Retinal pigment epithelial cell (primary cell): ENCODE measurements around the gene CASP10.

Experiments used
- DNase-seq: peaks from one replicate; pipeline ENCODE4 v3.0.0-alpha.2; 2010; ENCODE audit warnings: low read depth
- H3K4me3 ChIP-seq: 2 replicates; pipeline ENCODE4 v1.5.1; 2011; ENCODE audit warnings: mild to moderate bottlenecking, low read length, control low read depth, moderate library complexity
- CTCF ChIP-seq: conservative IDR thresholded peaks from 2 replicates; pipeline ENCODE4 v1.5.1; 2011; ENCODE audit warnings: low read depth, low read length, control low read depth, inconsistent platforms

Gene CASP10

GRCh38 chr2:201223089-201224073 lies 40.4 kb downstream of the CASP10 start:
- no peak for DNase-seq
- no peak overlapping the region for H3K4me3 ChIP-seq
- no peak for TF ChIP-seq CTCF

- H3K4me3 ChIP-seq: no peak overlapping the region
- DNase-seq: no peak
- TF ChIP-seq CTCF: no peak
Observed at GRCh38 chr2:201228271-201228911, 45.5 kb downstream of the CASP10 start.

- TF ChIP-seq CTCF: no peak
- no peak for DNase-seq
- H3K4me3 ChIP-seq: no peak overlapping the region
Observed at GRCh38 chr2:201228912-201229290, 46.0 kb downstream of the CASP10 start.

GRCh38 chr2:201231781-201232466 lies 49.0 kb downstream of the CASP10 start:
- peak; percentile 44 for DNase-seq
- peak; percentile 81 for TF ChIP-seq CTCF
- H3K4me3 ChIP-seq: no peak overlapping the region

- no peak overlapping the region for H3K4me3 ChIP-seq
Observed at GRCh38 chr2:201232467-201232815, 49.5 kb downstream of the CASP10 start.

GRCh38 chr2:201233192-201233811 lies 50.4 kb downstream of the CASP10 start:
- no peak for DNase-seq
- TF ChIP-seq CTCF: no peak
- H3K4me3 ChIP-seq: no peak overlapping the region

More at GRCh38 chr2:201232467-201232815, 49.5 kb downstream of the CASP10 start:
- no peak for DNase-seq
- no peak for TF ChIP-seq CTCF
